B cell (primary cell): ENCODE measurements around the gene CES3. TPM values are rescaled to one million over a fixed set of nuclear protein-coding genes. Genes with fewer than 3 reads are reported as not detected.

Experiments used
- ATAC-seq: fragments of 200-7000 bp; cut with Tn5 transposase; one replicate; pipeline ENCODE4 v1.10.0; 2021; ENCODE audit warnings: low read depth, mild to moderate bottlenecking, moderate number of reproducible peaks, moderate library complexity
- CTCF ChIA-PET: fragments of 350-600 bp; sonication (Branson Sonifier 250); formaldehyde crosslinking; loops from one replicate; lab custom pipeline; 2021; ENCODE audit warnings: antibody characterized with exemption, inconsistent platforms; lab: Charles Lee
- POLR2A ChIA-PET: fragments of 350-600 bp; sonication (Branson Sonifier 250); formaldehyde crosslinking; loops from one replicate; lab custom pipeline; 2021; ENCODE audit warnings: antibody characterized with exemption; lab: Charles Lee
- DNase-seq: peaks from one replicate; pipeline ENCODE4 v3.0.0; 2013
- H2AFZ ChIP-seq: 2 replicates; pipeline ENCODE4 v1.6.1; 2012; ENCODE audit warnings: mild to moderate bottlenecking, low read depth, low read length; ENCODE audit not compliant: insufficient read depth, poor library complexity, severe bottlenecking
- H3K27ac ChIP-seq, 2 donors: 1 replicate in 1 of 2; 2 replicates in 1 of 2; pipeline ENCODE4 v1.5.1; 2012 to 2013; ENCODE audit warnings: low read length in 2 of 2, mild to moderate bottlenecking in 2 of 2, moderate library complexity in 1 of 2
- H3K27me3 ChIP-seq, 4 experiments: fragments of 200-600 bp in 1 of 4; sonication (generic) in 1 of 4; replicated peaks in 1 of 4; 1 replicate in 2 of 4; 2 replicates in 2 of 4; pipeline versions ENCODE4 v1.6.1 to v1.7.0; 2013 to 2016; ENCODE audit warnings: low read length in 3 of 4, mild to moderate bottlenecking in 2 of 4, mixed read lengths in 1 of 4, moderate library complexity in 1 of 4; ENCODE audit not compliant: insufficient read depth in 4 of 4, control insufficient read depth in 3 of 4; ENCODE audit errors: control extremely low read depth in 1 of 4
- H3K36me3 ChIP-seq, 2 experiments: replicated peaks in 1 of 2; 1 replicate in 1 of 2; 2 replicates in 1 of 2; pipeline versions ENCODE4 v1.6.1 to v1.7.1; 2013; ENCODE audit warnings: low read length in 1 of 2; ENCODE audit not compliant: insufficient read depth in 2 of 2, control insufficient read depth in 1 of 2; ENCODE audit errors: control extremely low read depth in 1 of 2, extremely low read depth in 1 of 2
- H3K4me1 ChIP-seq, 2 donors: fragments of 200-600 bp in 1 of 2; sonication (generic) in 1 of 2; 1 replicate in 1 of 2; 2 replicates in 1 of 2; pipeline versions ENCODE4 v1.5.1 to v1.6.1; 2013 to 2017; ENCODE audit warnings: low read length in 2 of 2; ENCODE audit not compliant: control insufficient read depth in 2 of 2, insufficient read depth in 2 of 2
- H3K4me2 ChIP-seq: replicated peaks from 2 replicates; pipeline ENCODE3; 2012; ENCODE audit warnings: mild to moderate bottlenecking, low read depth, low read length; ENCODE audit not compliant: poor library complexity, severe bottlenecking
- H3K4me3 ChIP-seq, 5 experiments: fragments of 200-600 bp in 1 of 5; sonication (generic) in 1 of 5; 1 replicate in 3 of 5; 2 replicates in 2 of 5; pipeline versions ENCODE4 v1.5.1 to v1.7.0; 2011 to 2016; ENCODE audit warnings: low read length in 4 of 5, mild to moderate bottlenecking in 4 of 5, low read depth in 2 of 5, control low read depth in 1 of 5, moderate library complexity in 1 of 5; ENCODE audit not compliant: insufficient read depth in 1 of 5; ENCODE audit errors: control extremely low read depth in 1 of 5, extremely low read depth in 1 of 5
- H3K79me2 ChIP-seq: fragments of 200-600 bp; sonication (generic); one replicate; pipeline ENCODE4 v1.6.0; 2016; ENCODE audit warnings: low read length; ENCODE audit not compliant: control insufficient read depth, insufficient read depth
- H3K9ac ChIP-seq: fragments of 200-600 bp; sonication (generic); 2 replicates; pipeline ENCODE4 v1.6.1; 2017; ENCODE audit warnings: mild to moderate bottlenecking, low read length, moderate library complexity
- H3K9me3 ChIP-seq, 3 donors: one replicate each; pipeline versions ENCODE4 v1.6.1 to v1.7.1; 2013; ENCODE audit warnings: low read length in 2 of 3; ENCODE audit not compliant: control insufficient read depth in 2 of 3, insufficient read depth in 1 of 3; ENCODE audit errors: control extremely low read depth in 1 of 3
- H4K20me1 ChIP-seq: 2 replicates; pipeline ENCODE4 v1.6.0; 2012; ENCODE audit warnings: mild to moderate bottlenecking, low read length; ENCODE audit not compliant: insufficient read depth, control insufficient read depth, poor library complexity, severe bottlenecking
- H3K27ac Mint-ChIP-seq: one replicate; pipeline ENCODE4 v1.8.0; 2021; ENCODE audit warnings: mixed read lengths
- H3K27me3 Mint-ChIP-seq: one replicate; pipeline ENCODE4 v1.8.0; 2021; ENCODE audit warnings: mixed read lengths
- H3K4me1 Mint-ChIP-seq: one replicate; pipeline ENCODE4 v1.8.0; 2021; ENCODE audit warnings: mixed read lengths
- H3K4me3 Mint-ChIP-seq: one replicate; pipeline ENCODE4 v1.8.0; 2021; ENCODE audit warnings: mixed read lengths
- H3K9me3 Mint-ChIP-seq: one replicate; pipeline ENCODE4 v1.8.0; 2022; ENCODE audit warnings: mixed read lengths; ENCODE audit not compliant: insufficient read depth
- EZH2 ChIP-seq: IDR thresholded peaks from 2 replicates; pipeline ENCODE4 v1.6.1; 2012; ENCODE audit warnings: borderline replicate concordance, low read depth, mild to moderate bottlenecking, moderate library complexity, low read length; ENCODE audit not compliant: insufficient read depth, poor library complexity, severe bottlenecking
- WGBS: methylation state at CpG from one replicate; pipeline ENCODE4 v1.1.5; 2013; ENCODE audit warnings: missing lambda C conversion rate; ENCODE audit not compliant: insufficient coverage; 5-methylcytosine and 5-hydroxymethylcytosine counted together
- intact Hi-C: fragments of 100-400 bp; cut with micrococcal nuclease; formaldehyde crosslinking; loops from one replicate; pipeline ENCODE4 v1.10.0; 2022
- polyA plus RNA-seq: library from polyadenylated mRNA; depleted of rRNA; stranded (reverse); fragments of >200 nt; gene quantifications from 2 replicates; pipeline ENCODE4 v1.2.3, GENCODE V29; 2012
- small RNA-seq: library from RNA; depleted of rRNA; stranded (forward); fragments of <200 nt; gene quantifications from one replicate; pipeline ENCODE3, GENCODE V24; 2012; ENCODE audit warnings: low replicate concordance, low read depth; ENCODE audit not compliant: insufficient read length
- total RNA-seq, 2 donors: library from RNA; stranded (reverse); fragments of 120-200 nt in 1 of 2; gene quantifications; 1 replicate in 1 of 2; 2 replicates in 1 of 2; pipeline versions ENCODE4 v1.2.3 to v1.2.4, GENCODE V29; 2013 to 2022
- TF ChIP-seq, protein P1 (sequence below): fragments of 200-600 bp; IDR thresholded peaks from one replicate; pipeline ENCODE4 v1.8.0; 2022; ENCODE audit warnings: antibody characterized with exemption, mild to moderate bottlenecking

Gene CES3
- total and polyA plus RNA-seq, 2 donors (not counting 1 experiment from before 2014, with no cell fraction given): 0.25 to 0.42 TPM

GRCh38 chr16:67022531-67023214 is 61.6 kb downstream of the CES3 start:
- ChIA-PET POLR2A (no interaction called here), CTCF (interaction anchor here (0.7 kb wide), 1 partner anchor 159 kb away, joined by 3 read pairs; no protein-coding TSS in a partner anchor)
- no peak overlapping the region for H3K4me2 ChIP-seq
- no peaks in the 10 kb centered on the region for H3K4me1 ChIP-seq
- H3K4me3 ChIP-seq: no peak overlapping the region
- Mint-ChIP-seq H3K27me3 (no peaks in the 10 kb centered on the region), H3K9me3 (no peaks in the 10 kb centered on the region), H3K27ac (no peak overlapping the region), H3K4me3 (no peak overlapping the region), H3K4me1 (peaks cover 2% of the 10 kb centered on the region)
- WGBS: 96% methylated on average over 3 of the region's 4 CpGs
- ATAC-seq (no peak), DNase-seq (no peak)
- H3K9ac ChIP-seq: no peak overlapping the region
- no peaks in the 10 kb centered on the region for H4K20me1 ChIP-seq
- intact Hi-C loops: no loop called here
- no peaks in the 10 kb centered on the region for H3K27me3 ChIP-seq
- no peaks in the 10 kb centered on the region for H3K79me2 ChIP-seq
- no peaks in the 10 kb centered on the region for H3K9me3 ChIP-seq
- H3K27ac ChIP-seq: no peak overlapping the region
- TF ChIP-seq, protein P1, sequence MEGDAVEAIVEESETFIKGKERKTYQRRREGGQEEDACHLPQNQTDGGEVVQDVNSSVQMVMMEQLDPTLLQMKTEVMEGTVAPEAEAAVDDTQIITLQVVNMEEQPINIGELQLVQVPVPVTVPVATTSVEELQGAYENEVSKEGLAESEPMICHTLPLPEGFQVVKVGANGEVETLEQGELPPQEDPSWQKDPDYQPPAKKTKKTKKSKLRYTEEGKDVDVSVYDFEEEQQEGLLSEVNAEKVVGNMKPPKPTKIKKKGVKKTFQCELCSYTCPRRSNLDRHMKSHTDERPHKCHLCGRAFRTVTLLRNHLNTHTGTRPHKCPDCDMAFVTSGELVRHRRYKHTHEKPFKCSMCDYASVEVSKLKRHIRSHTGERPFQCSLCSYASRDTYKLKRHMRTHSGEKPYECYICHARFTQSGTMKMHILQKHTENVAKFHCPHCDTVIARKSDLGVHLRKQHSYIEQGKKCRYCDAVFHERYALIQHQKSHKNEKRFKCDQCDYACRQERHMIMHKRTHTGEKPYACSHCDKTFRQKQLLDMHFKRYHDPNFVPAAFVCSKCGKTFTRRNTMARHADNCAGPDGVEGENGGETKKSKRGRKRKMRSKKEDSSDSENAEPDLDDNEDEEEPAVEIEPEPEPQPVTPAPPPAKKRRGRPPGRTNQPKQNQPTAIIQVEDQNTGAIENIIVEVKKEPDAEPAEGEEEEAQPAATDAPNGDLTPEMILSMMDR: no peak
- no peak for TF ChIP-seq EZH2
- H3K36me3 ChIP-seq: no peaks in the 10 kb centered on the region
- H2AFZ ChIP-seq: no peak overlapping the region

DNA sequence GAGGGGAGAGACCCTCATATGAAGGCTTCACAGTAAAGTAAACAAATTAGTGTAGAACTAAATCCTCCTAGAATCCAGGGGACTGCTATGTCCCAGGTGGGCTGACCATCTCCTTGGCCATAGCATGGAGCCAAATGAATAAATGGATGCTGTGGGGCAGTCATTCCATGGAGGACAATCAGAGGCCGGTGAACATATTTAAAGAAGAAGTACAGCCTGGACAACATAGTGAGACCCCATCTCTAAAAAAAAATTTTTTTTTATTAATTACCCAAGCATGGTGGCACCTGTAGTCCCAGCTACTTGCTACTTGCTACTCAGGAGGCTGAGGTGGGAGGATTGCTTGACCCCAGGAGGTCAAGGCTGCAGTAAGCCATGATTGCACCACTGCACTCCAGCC is 62.6 kb downstream of the CES3 start:
- TF ChIP-seq EZH2: no peak
- TF ChIP-seq, protein P1: no peak
- WGBS: no CpG with 5 or more reads among the region's 1 CpG
- no peak for DNase-seq
- Histone ChIP-seq H4K20me1 (no peaks in the 10 kb centered on the region), H3K9me3 (no peaks in the 10 kb centered on the region), H3K27ac (no peak overlapping the region), H3K9ac (no peak overlapping the region), H3K4me1 (peaks cover 5 to 8% of the 10 kb centered on the region in 2 donors), H3K4me3 (no peak overlapping the region), H3K79me2 (no peaks in the 10 kb centered on the region), H3K36me3 (no peaks in the 10 kb centered on the region), H2AFZ (no peak overlapping the region), H3K4me2 (no peak overlapping the region), H3K27me3 (no peaks in the 10 kb centered on the region)
- Mint-ChIP-seq H3K27ac (no peak overlapping the region), H3K27me3 (no peaks in the 10 kb centered on the region), H3K4me3 (no peak overlapping the region), H3K9me3 (no peaks in the 10 kb centered on the region), H3K4me1 (peaks cover 8% of the 10 kb centered on the region)
- no peak for ATAC-seq
- intact Hi-C loops: no loop called here
- CTCF ChIA-PET: no interaction called here
- POLR2A ChIA-PET: interaction anchor here (0.5 kb wide), 1 partner anchor 131 kb away, joined by 3 read pairs; no protein-coding TSS in a partner anchor

Small RNA genes lying within 50 kb of the gene (small RNA-seq; reads per million reads assigned to genes)
- gene RN7SL543P: not detected

Other genes starting within 250 kb of the CES3 start
- 109 and 111 TPM in 2 replicates for gene DYNC1LI2, start 209.7 kb upstream of the CES3 start, total RNA-seq
- 33.9 and 78.3 TPM in 2 replicates for gene DYNC1LI2, start 209.7 kb upstream of the CES3 start, polyA plus RNA-seq
- 0.71 TPM in 1 of 2 replicates, not detected in the other for gene TERB1, start 159.7 kb upstream of the CES3 start, total RNA-seq
- gene TERB1, start 159.7 kb upstream of the CES3 start, polyA plus RNA-seq: not detected in 2 replicates
- 57.6 and 62.5 TPM in 2 replicates for gene NAE1, start 130.3 kb upstream of the CES3 start, total RNA-seq
- 19.3 and 28.5 TPM in 2 replicates for gene NAE1, start 130.3 kb upstream of the CES3 start, polyA plus RNA-seq
- gene CA7, start 116.9 kb upstream of the CES3 start, total RNA-seq: not detected in 2 replicates
- gene CA7, start 116.9 kb upstream of the CES3 start, polyA plus RNA-seq: not detected in 2 replicates
- 15.0 and 18.7 TPM in 2 replicates for gene PDP2, start 80.8 kb upstream of the CES3 start, total RNA-seq
- gene PDP2, start 80.8 kb upstream of the CES3 start, polyA plus RNA-seq: 1.9 and 2.7 TPM in 2 replicates
- gene CDH16, start 42.4 kb upstream of the CES3 start, total RNA-seq: not detected in 2 replicates
- gene CDH16, start 42.4 kb upstream of the CES3 start, polyA plus RNA-seq: not detected in 2 replicates
- gene RRAD, start 35.7 kb upstream of the CES3 start, total RNA-seq: 0.64 and 0.80 TPM in 2 replicates
- gene RRAD, start 35.7 kb upstream of the CES3 start, polyA plus RNA-seq: 1.9 and 4.1 TPM in 2 replicates
- 55.4 and 60.6 TPM in 2 replicates for gene CIAO2B, start 26.9 kb upstream of the CES3 start, total RNA-seq
- 139 and 159 TPM in 2 replicates for gene CIAO2B, start 26.9 kb upstream of the CES3 start, polyA plus RNA-seq
- gene CES2, start 25.8 kb upstream of the CES3 start, total RNA-seq: 39.4 and 47.8 TPM in 2 replicates
- gene CES2, start 25.8 kb upstream of the CES3 start, polyA plus RNA-seq: 23.5 and 24.4 TPM in 2 replicates
- 8.4 and 10.4 TPM in 2 replicates for gene CES4A, start 27.3 kb downstream of the CES3 start, total RNA-seq
- gene CES4A, start 27.3 kb downstream of the CES3 start, polyA plus RNA-seq: 17.3 and 18.9 TPM in 2 replicates
- 89.0 and 101 TPM in 2 replicates for gene CBFB, start 67.9 kb downstream of the CES3 start, total RNA-seq
- 19.5 and 43.2 TPM in 2 replicates for gene CBFB, start 67.9 kb downstream of the CES3 start, polyA plus RNA-seq
- 20.7 and 23.0 TPM in 2 replicates for gene PHAF1, start 148.7 kb downstream of the CES3 start, total RNA-seq
- gene PHAF1, start 148.7 kb downstream of the CES3 start, polyA plus RNA-seq: 18.5 and 18.8 TPM in 2 replicates
- gene B3GNT9, start 189.7 kb downstream of the CES3 start, total RNA-seq: 1.2 and 1.6 TPM in 2 replicates
- gene B3GNT9, start 189.7 kb downstream of the CES3 start, polyA plus RNA-seq: 2.4 and 2.5 TPM in 2 replicates
- gene TRADD, start 198.6 kb downstream of the CES3 start, total RNA-seq: 51.9 and 52.4 TPM in 2 replicates
- gene TRADD, start 198.6 kb downstream of the CES3 start, polyA plus RNA-seq: 66.9 and 73.5 TPM in 2 replicates
- gene FBXL8, start 198.7 kb downstream of the CES3 start, total RNA-seq: 5.1 and 5.8 TPM in 2 replicates
- gene FBXL8, start 198.7 kb downstream of the CES3 start, polyA plus RNA-seq: 16.1 and 20.5 TPM in 2 replicates
- gene HSF4, start 203.5 kb downstream of the CES3 start, total RNA-seq: 7.4 and 11.9 TPM in 2 replicates
- gene HSF4, start 203.5 kb downstream of the CES3 start, polyA plus RNA-seq: 12.2 and 29.3 TPM in 2 replicates
- 0.66 and 0.96 TPM in 2 replicates for gene NOL3, start 209.3 kb downstream of the CES3 start, total RNA-seq
- 0.60 and 2.3 TPM in 2 replicates for gene NOL3, start 209.3 kb downstream of the CES3 start, polyA plus RNA-seq
- gene MATCAP1, start 222.7 kb downstream of the CES3 start, total RNA-seq: 6.2 and 12.4 TPM in 2 replicates
- 8.9 and 9.1 TPM in 2 replicates for gene MATCAP1, start 222.7 kb downstream of the CES3 start, polyA plus RNA-seq
- gene EXOC3L1, start 228.9 kb downstream of the CES3 start, total RNA-seq: not detected in 2 replicates
- not detected in 2 replicates for gene EXOC3L1, start 228.9 kb downstream of the CES3 start, polyA plus RNA-seq
- gene E2F4, start 230.9 kb downstream of the CES3 start, total RNA-seq: 104 and 106 TPM in 2 replicates
- 188 and 195 TPM in 2 replicates for gene E2F4, start 230.9 kb downstream of the CES3 start, polyA plus RNA-seq
- gene ELMO3, start 237.9 kb downstream of the CES3 start, total RNA-seq: 8.3 and 9.6 TPM in 2 replicates
- gene ELMO3, start 237.9 kb downstream of the CES3 start, polyA plus RNA-seq: 7.9 and 9.1 TPM in 2 replicates